PC-3 (cell line): ENCODE results near the gene SEPTIN3. TPM values are rescaled to one million over a fixed set of nuclear protein-coding genes. Genes with fewer than 3 reads are reported as not detected.
"Not testable (repeated sequence)": the region's sequence is repeated elsewhere in the genome, so short reads cannot be mapped to it uniquely, and the experiment has no call there.

ENCODE experiments used
- ATAC-seq: fragments of 200-7000 bp; cut with Tn5 transposase; 2 replicates; pipeline ENCODE4 v1.9.1; 2020; ENCODE audit warnings: mild to moderate bottlenecking, moderate library complexity
- BruUV-seq: library from RNA; stranded (reverse); fragments of 400-500 nt; replicated peaks from 2 replicates; lab custom pipeline; 2021; lab: Mats Ljungman, UMichigan
- CTCF ChIA-PET: fragments of 300-600 bp; sonication (Branson Sonifier 250); formaldehyde crosslinking; loops from one replicate; lab custom pipeline; 2022; ENCODE audit warnings: antibody characterized with exemption; lab: Charles Lee
- POLR2A ChIA-PET: fragments of 300-600 bp; sonication (Branson Sonifier 250); formaldehyde crosslinking; loops from one replicate; lab custom pipeline; 2022; ENCODE audit warnings: antibody characterized with exemption; ENCODE audit not compliant: unreplicated experiment; lab: Charles Lee
- DNase-seq: peaks from one replicate; pipeline ENCODE4 v3.0.0-alpha.2; 2015
- H2AFZ ChIP-seq: fragments of 300-600 bp; sonication (generic); 2 replicates; pipeline ENCODE4 v1.6.0; 2016; ENCODE audit warnings: antibody characterized with exemption, low read length
- H3F3A ChIP-seq: fragments of 300-600 bp; sonication (generic); one replicate; pipeline ENCODE4 v1.6.0; 2017; ENCODE audit warnings: antibody characterized with exemption, low read length, control low read depth, mild to moderate bottlenecking; ENCODE audit not compliant: unreplicated experiment
- H3K27ac ChIP-seq: fragments of 300-600 bp; sonication (generic); 2 replicates; pipeline ENCODE4 v1.5.1; 2016; ENCODE audit warnings: mild to moderate bottlenecking, low read length
- H3K27me3 ChIP-seq: fragments of 300-600 bp; sonication (generic); 2 replicates; pipeline ENCODE4 v1.6.1; 2016; ENCODE audit warnings: low read length, mixed read lengths
- H3K36me3 ChIP-seq: fragments of 300-600 bp; sonication (generic); 2 replicates; pipeline ENCODE4 v1.6.1; 2016; ENCODE audit warnings: low read depth, mixed run types, low read length, mixed read lengths
- H3K4me1 ChIP-seq: fragments of 300-600 bp; sonication (generic); 2 replicates; pipeline ENCODE4 v1.5.1; 2016; ENCODE audit warnings: low read length; ENCODE audit not compliant: insufficient read depth
- H3K4me2 ChIP-seq: fragments of 300-600 bp; sonication (generic); 2 replicates; pipeline ENCODE4 v1.6.0; 2016; ENCODE audit warnings: low read length
- H3K4me3 ChIP-seq: fragments of 300-600 bp; sonication (generic); 2 replicates; pipeline ENCODE4 v1.5.1; 2016; ENCODE audit warnings: mild to moderate bottlenecking, low read length, mixed read lengths
- H3K79me2 ChIP-seq: fragments of 300-600 bp; sonication (generic); 2 replicates; pipeline ENCODE4 v1.6.1; 2017; ENCODE audit warnings: low read length, mixed read lengths
- H3K9ac ChIP-seq: fragments of 300-600 bp; sonication (generic); 2 replicates; pipeline ENCODE4 v1.6.0; 2016; ENCODE audit warnings: mild to moderate bottlenecking, low read length
- H3K9me2 ChIP-seq: fragments of 300-600 bp; sonication (generic); replicated peaks from 2 replicates; pipeline ENCODE4 v1.6.1; 2016; ENCODE audit warnings: mixed run types, low read length, mixed read lengths
- H3K9me3 ChIP-seq: fragments of 300-600 bp; sonication (generic); 2 replicates; pipeline ENCODE4 v1.6.1; 2016; ENCODE audit warnings: low read length, mixed read lengths
- H4K20me1 ChIP-seq: fragments of 300-600 bp; sonication (generic); 2 replicates; pipeline ENCODE4 v1.6.1; 2016; ENCODE audit warnings: low read length, mixed read lengths
- CTCF ChIP-seq: fragments of 300-600 bp; sonication (generic); conservative IDR thresholded peaks from 2 replicates; pipeline ENCODE4 v1.5.1; 2017; ENCODE audit warnings: antibody characterized with exemption, low read depth, mild to moderate bottlenecking, low read length
- EZH2 ChIP-seq: fragments of 300-600 bp; sonication (generic); IDR thresholded peaks from one replicate; pipeline ENCODE4 v1.6.1; 2017; ENCODE audit warnings: antibody characterized with exemption, mild to moderate bottlenecking, low read length; ENCODE audit not compliant: unreplicated experiment
- EZH2phosphoT487 ChIP-seq: fragments of 300-600 bp; sonication (generic); IDR thresholded peaks from 2 replicates; pipeline ENCODE4 v1.6.1; 2018; ENCODE audit warnings: mild to moderate bottlenecking, antibody characterized with exemption, low read length, borderline replicate concordance
- intact Hi-C: fragments of 100-400 bp; cut with micrococcal nuclease; formaldehyde crosslinking; loops from 2 replicates; pipeline ENCODE4 v1.9.0; 2023
- total RNA-seq: library from RNA; depleted of rRNA; stranded (reverse); fragments of >200 nt; gene quantifications from 2 replicates; pipeline ENCODE4 v1.2.3, GENCODE V29; 2014

Gene SEPTIN3
- total RNA-seq, 1 experiment from 2014 or later, result 1.2 TPM

GRCh38 chr22:41947424-41948080, 21.7 kb upstream of the SEPTIN3 start:
- Histone ChIP-seq H2AFZ (peak overlapping the region; percentile 93), H3K9me2 (no peaks in the 10 kb centered on the region), H3F3A (no peaks in the 10 kb centered on the region), H3K27ac (no peak overlapping the region), H3K4me1 (peaks cover 27% of the 10 kb centered on the region), H3K9ac (peak overlapping the region; percentile 94), H3K4me2 (peak overlapping the region; percentile 100), H3K4me3 (peak overlapping the region; percentile 87), H3K36me3 (peaks cover 9% of the 10 kb centered on the region), H4K20me1 (no peaks in the 10 kb centered on the region), H3K79me2 (peaks cover 28% of the 10 kb centered on the region), H3K27me3 (no peaks in the 10 kb centered on the region), H3K9me3 (no peaks in the 10 kb centered on the region)
- POLR2A ChIA-PET, result no interaction called here
- intact Hi-C loops, result no loop called here
- CTCF ChIA-PET, result no interaction called here
- ATAC-seq, result no peak
- BruUV-seq, result no TSS peak
- DNase-seq, result no peak
- TF ChIP-seq EZH2phosphoT487 (no peak), CTCF (no peak), EZH2 (no peak)

- H3K9me2 ChIP-seq, result no peaks in the 10 kb centered on the region
- TF ChIP-seq EZH2, result no peak
- no peak for TF ChIP-seq EZH2phosphoT487
- no peak for TF ChIP-seq CTCF
- H3K27ac ChIP-seq, result no peak overlapping the region
- no peak for DNase-seq
- no peak overlapping the region for H3K9ac ChIP-seq
- no TSS peak for BruUV-seq
- H4K20me1 ChIP-seq, result no peaks in the 10 kb centered on the region
- peaks cover 25% of the 10 kb centered on the region for H3K79me2 ChIP-seq
- H2AFZ ChIP-seq, result no peak overlapping the region
- no peak for ATAC-seq
- H3F3A ChIP-seq, result no peaks in the 10 kb centered on the region
- peak overlapping the region; percentile 87; the same call in 1 of the 2 replicates for H3K4me3 ChIP-seq
- ChIA-PET POLR2A (no interaction called here), CTCF (no interaction called here)
- no peaks in the 10 kb centered on the region for H3K9me3 ChIP-seq
- intact Hi-C loops, result no loop called here
- peak overlapping the region; percentile 100 for H3K4me2 ChIP-seq
- no peaks in the 10 kb centered on the region for H3K27me3 ChIP-seq
- H3K36me3 ChIP-seq, result peaks cover 9% of the 10 kb centered on the region
- H3K4me1 ChIP-seq, result peaks cover 27% of the 10 kb centered on the region
These were observed 21.1 kb upstream of the SEPTIN3 start for GRCh38 chr22:41948142-41948541.

GRCh38 chr22:41948928-41949296, 20.3 kb upstream of the SEPTIN3 start:
- H3K27me3 ChIP-seq, H3K9ac ChIP-seq, intact Hi-C loops, CTCF ChIA-PET, H3K4me3 ChIP-seq, DNase-seq, ATAC-seq, H2AFZ ChIP-seq, H3K27ac ChIP-seq, H3K4me2 ChIP-seq, H3F3A ChIP-seq, BruUV-seq, H3K9me2 ChIP-seq, H3K9me3 ChIP-seq, H4K20me1 ChIP-seq, H3K36me3 ChIP-seq: not testable (repeated sequence)
- POLR2A ChIA-PET, result interaction anchor here (0.7 kb wide), 1 partner anchor 260 kb away, joined by 7 read pairs; the partner anchor contains the start of gene SNU13
- Histone ChIP-seq H3K79me2 (peaks cover 21% of the 10 kb centered on the region), H3K4me1 (peaks cover 23% of the 10 kb centered on the region)
